Measurements from ENCODE around the gene POF1B.

- TF ChIP-seq TAF1 (IDR thresholded peaks at IDR 0.05; ENCODE audit: borderline replicate concordance, low read depth, low read length) = no peak
- no peak for TF ChIP-seq POLR2A (IDR thresholded peaks at IDR 0.05; ENCODE audit: low read depth, low read length)
- TF ChIP-seq POLR2AphosphoS5 (IDR thresholded peaks at IDR 0.05; ENCODE audit: low read depth, low read length) = no peak
Observed at GRCh38 chrX:85365370-85365995, 14.0 kb downstream of the POF1B start.

Data from GM12892 (cell line).